H1 (cell line): ENCODE results near the gene SEMA3D. TPM values are rescaled to one million over a fixed set of nuclear protein-coding genes. Genes with fewer than 3 reads are reported as not detected.

ENCODE experiments used
- CTCF ChIA-PET: fragments of 300-600 bp; sonication (Branson Sonifier 250); formaldehyde crosslinking; loops from one replicate; lab custom pipeline; 2021; ENCODE audit not compliant: partially characterized antibody; lab: Charles Lee
- POLR2A ChIA-PET: fragments of 300-600 bp; sonication (Branson Sonifier 250); formaldehyde crosslinking; loops from one replicate; lab custom pipeline; 2021; ENCODE audit warnings: inconsistent platforms; ENCODE audit not compliant: partially characterized antibody; lab: Charles Lee
- DNase-seq, 2 experiments: peaks; one replicate each; pipeline versions ENCODE4 v3.0.0 to v3.0.0-alpha.2; 2010 to 2022; ENCODE audit warnings: low spot score in 2 of 2, low read depth in 1 of 2, mixed read lengths in 1 of 2
- FAIRE-seq: peaks from 2 replicates; lab custom pipeline; 2011; peaks lifted over from hg19 to GRCh38; lab: Jason Lieb, UNC
- H2AFZ ChIP-seq: 2 replicates; pipeline ENCODE4 v1.8.1; 2012; ENCODE audit warnings: low read length, inconsistent platforms
- H2AK5ac ChIP-seq: 2 replicates; pipeline ENCODE4 v1.6.1; 2013; ENCODE audit warnings: low read depth, low read length
- H2BK120ac ChIP-seq: replicated peaks from 2 replicates; pipeline ENCODE3; 2013; ENCODE audit warnings: low read depth, low read length, inconsistent platforms
- H2BK12ac ChIP-seq: 2 replicates; pipeline ENCODE4 v1.6.1; 2013; ENCODE audit warnings: low read depth, low read length
- H2BK15ac ChIP-seq: 2 replicates; pipeline ENCODE4 v1.6.1; 2013; ENCODE audit warnings: low read length
- H2BK20ac ChIP-seq: 2 replicates; pipeline ENCODE4 v1.6.1; 2013; ENCODE audit warnings: low read length
- H2BK5ac ChIP-seq: 2 replicates; pipeline ENCODE4 v1.6.1; 2013; ENCODE audit warnings: low read depth, low read length
- H3K14ac ChIP-seq: 2 replicates; pipeline ENCODE4 v1.6.1; 2013; ENCODE audit warnings: inconsistent platforms; ENCODE audit not compliant: insufficient read length
- H3K18ac ChIP-seq: 2 replicates; pipeline ENCODE4 v1.6.1; 2013; ENCODE audit warnings: low read length; ENCODE audit errors: extremely low read depth
- H3K23ac ChIP-seq: 2 replicates; pipeline ENCODE4 v1.6.1; 2013; ENCODE audit warnings: inconsistent platforms; ENCODE audit not compliant: insufficient read length
- H3K23me2 ChIP-seq: 2 replicates; pipeline ENCODE4 v1.6.1; 2013; ENCODE audit warnings: low read depth, low read length
- H3K27ac ChIP-seq: 2 replicates; pipeline ENCODE4 v1.6.1; 2011; ENCODE audit warnings: low read depth, low read length, inconsistent platforms
- H3K27me3 ChIP-seq, 4 experiments: replicated peaks in 1 of 4; 1 replicate in 1 of 4; 2 replicates in 3 of 4; pipeline versions ENCODE4 v1.6.1 to v1.8.1; 2011 to 2013; ENCODE audit warnings: low read length in 3 of 4, mild to moderate bottlenecking in 3 of 4, inconsistent platforms in 2 of 4, mixed read lengths in 2 of 4, moderate library complexity in 1 of 4; ENCODE audit not compliant: control insufficient read depth in 3 of 4, insufficient read depth in 3 of 4; ENCODE audit errors: extremely low read depth in 1 of 4
- H3K36me3 ChIP-seq, 4 experiments: 2 replicates each; pipeline versions ENCODE4 v1.6.1 to v1.8.1; 2011 to 2013; ENCODE audit warnings: mild to moderate bottlenecking in 4 of 4, low read length in 3 of 4, moderate library complexity in 2 of 4, control low read depth in 1 of 4, inconsistent platforms in 1 of 4; ENCODE audit not compliant: insufficient read depth in 4 of 4, control insufficient read depth in 2 of 4
- H3K4ac ChIP-seq: replicated peaks from 2 replicates; pipeline ENCODE3; 2013; ENCODE audit warnings: low read length, low read depth, mixed read lengths, inconsistent platforms; ENCODE audit not compliant: insufficient read length
- H3K4me1 ChIP-seq, 4 experiments: replicated peaks in 1 of 4; 1 replicate in 1 of 4; 2 replicates in 3 of 4; pipeline versions ENCODE4 v1.6.1 to v1.8.1; 2011 to 2013; ENCODE audit warnings: low read length in 3 of 4, inconsistent platforms in 2 of 4, mixed read lengths in 1 of 4; ENCODE audit not compliant: insufficient read depth in 4 of 4, control insufficient read depth in 3 of 4
- H3K4me2 ChIP-seq, 2 experiments: 2 replicates each; pipeline versions ENCODE4 v1.6.1 to v1.8.1; 2011 to 2013; ENCODE audit warnings: low read depth in 2 of 2, low read length in 2 of 2, control low read depth in 1 of 2, inconsistent platforms in 1 of 2, mild to moderate bottlenecking in 1 of 2; ENCODE audit not compliant: insufficient read depth in 1 of 2
- H3K4me3 ChIP-seq, 4 experiments: fragments of 200-600, 300-600 bp in 1 of 4; sonication (generic), shearing (Covaris generic), sonication (Bioruptor Twin) in 1 of 4; 2 replicates each; pipeline versions ENCODE4 v1.5.1 to v1.8.1; 2011 to 2016; ENCODE audit warnings: low read length in 4 of 4, low read depth in 3 of 4, control low read depth in 2 of 4, inconsistent platforms in 2 of 4, mild to moderate bottlenecking in 2 of 4, mixed read lengths in 1 of 4, moderate library complexity in 1 of 4; ENCODE audit not compliant: insufficient read depth in 2 of 4; ENCODE audit errors: extremely low read depth in 1 of 4
- H3K56ac ChIP-seq: replicated peaks from 2 replicates; pipeline ENCODE3; 2013; ENCODE audit warnings: low read depth, mild to moderate bottlenecking, mixed read lengths, low read length, inconsistent platforms; ENCODE audit not compliant: insufficient read length
- H3K79me1 ChIP-seq: 2 replicates; pipeline ENCODE4 v1.6.1; 2013; ENCODE audit warnings: low read depth, low read length, control low read depth
- H3K79me2 ChIP-seq, 2 experiments: 2 replicates each; pipeline versions ENCODE4 v1.6.1 to v1.8.1; 2012 to 2013; ENCODE audit warnings: low read length in 2 of 2, mild to moderate bottlenecking in 2 of 2, inconsistent platforms in 1 of 2; ENCODE audit not compliant: insufficient read depth in 2 of 2, control insufficient read depth in 1 of 2
- H3K9ac ChIP-seq, 4 experiments: replicated peaks in 1 of 4; 1 replicate in 1 of 4; 2 replicates in 3 of 4; pipeline versions ENCODE4 v1.6.1 to v1.8.1; 2011 to 2013; ENCODE audit warnings: low read depth in 3 of 4, low read length in 3 of 4, control low read depth in 2 of 4, mild to moderate bottlenecking in 2 of 4, moderate library complexity in 2 of 4, inconsistent platforms in 1 of 4; ENCODE audit errors: extremely low read depth in 1 of 4
- H3K9me3 ChIP-seq, 2 experiments: 2 replicates each; pipeline versions ENCODE4 v1.6.1 to v1.8.1; 2012 to 2013; ENCODE audit warnings: mild to moderate bottlenecking in 2 of 2, moderate library complexity in 2 of 2, control low read depth in 1 of 2, inconsistent platforms in 1 of 2, low read depth in 1 of 2, low read length in 1 of 2, mixed read lengths in 1 of 2; ENCODE audit not compliant: insufficient read depth in 2 of 2
- H4K20me1 ChIP-seq, 2 experiments: replicated peaks in 1 of 2; 2 replicates each; pipeline versions ENCODE3 to v1.8.1; 2011 to 2013; ENCODE audit warnings: inconsistent platforms in 2 of 2, low read length in 2 of 2, mild to moderate bottlenecking in 1 of 2; ENCODE audit not compliant: insufficient read depth in 2 of 2, control insufficient read depth in 1 of 2
- H4K5ac ChIP-seq: 2 replicates; pipeline ENCODE4 v1.6.1; 2013; ENCODE audit warnings: low read length, low read depth, mixed read lengths, inconsistent platforms; ENCODE audit not compliant: insufficient read length
- H4K8ac ChIP-seq: 2 replicates; pipeline ENCODE4 v1.8.0; 2013; ENCODE audit warnings: mild to moderate bottlenecking, moderate library complexity, low read length, inconsistent platforms; ENCODE audit not compliant: insufficient read depth; ENCODE audit errors: extremely low read depth
- H4K91ac ChIP-seq: replicated peaks from 2 replicates; pipeline ENCODE3; 2013; ENCODE audit warnings: low read length, mixed read lengths, inconsistent platforms; ENCODE audit not compliant: insufficient read length
- CBX8 ChIP-seq: fragments of 300-800, 300-1000 bp; sonication (generic); IDR thresholded peaks from 2 replicates; pipeline ENCODE4 v1.7.1; 2016; ENCODE audit warnings: low read depth, low read length, borderline replicate concordance
- CTCF ChIP-seq, 3 experiments: IDR thresholded peaks; 1 replicate in 2 of 3; 2 replicates in 1 of 3; pipeline versions ENCODE4 v1.5.1 to v1.6.1; 2011; ENCODE audit warnings: low read length in 3 of 3, mild to moderate bottlenecking in 3 of 3, inconsistent platforms in 2 of 3, low read depth in 1 of 3, moderate library complexity in 1 of 3; ENCODE audit not compliant: insufficient read depth in 1 of 3; ENCODE audit errors: control extremely low read depth in 1 of 3
- HDAC2 ChIP-seq, 2 experiments: fragments of 300-600 bp in 1 of 2; sonication (generic) in 1 of 2; IDR thresholded peaks; 2 replicates each; pipeline ENCODE4 v1.6.1; 2011 to 2012; ENCODE audit warnings: low read depth in 2 of 2, low read length in 2 of 2, mild to moderate bottlenecking in 2 of 2, moderate library complexity in 2 of 2, borderline replicate concordance in 1 of 2, inconsistent platforms in 1 of 2
- KDM4A ChIP-seq: IDR thresholded peaks from one replicate; pipeline ENCODE4 v1.7.1; 2012; ENCODE audit warnings: low read depth, mild to moderate bottlenecking, moderate library complexity, low read length, inconsistent platforms; ENCODE audit not compliant: severe bottlenecking
- MAFK ChIP-seq: IDR thresholded peaks from 2 replicates; pipeline ENCODE4 v1.6.1; 2012; ENCODE audit warnings: low read depth, mild to moderate bottlenecking, improper control_type of control experiment, low read length
- POU5F1 ChIP-seq: IDR thresholded peaks from 2 replicates; pipeline ENCODE4 v1.6.1; 2011; ENCODE audit warnings: low read depth, mild to moderate bottlenecking, low read length, moderate library complexity
- polyA plus RNA-seq, 7 experiments: library from polyadenylated mRNA; depleted of rRNA in 3 of 7; stranded (reverse) in 5 of 7; unstranded in 2 of 7; fragments of >200 nt in 5 of 7; fragments of 200-250 nt in 2 of 7; gene quantifications; 1 replicate in 5 of 7; 2 replicates in 1 of 7; 4 replicates in 1 of 7; pipeline versions ENCODE4 v1.2.1 to v1.2.3, GENCODE V29; 2011 to 2013; ENCODE audit warnings: missing spikeins in 2 of 7, mixed read lengths in 2 of 7
- total RNA-seq: library from RNA; stranded (reverse); fragmentation: NEBNext Ultra II Directional; extraction: Animal tissue kit (Norgen Biotek cat#: 25700); gene quantifications from 2 replicates; pipeline ENCODE4 v1.2.1, GENCODE V29; 2021

The SEMA3D gene
- total and polyA plus RNA-seq, 2 of the 8 experiments (the other 6 are each of a cell fraction or from before 2014, with no cell fraction given): 1.6 to 3.5 TPM

GRCh38 chr7:85115862-85116261 is 71.0 kb downstream of the SEMA3D start:
- DNase-seq (no peak), FAIRE-seq (no peak)
- H2BK20ac ChIP-seq: no peak overlapping the region
- H2BK15ac ChIP-seq: no peak overlapping the region
- H3K36me3 ChIP-seq: no peaks in the 10 kb centered on the region
- no peak overlapping the region for H3K4ac ChIP-seq
- H4K8ac ChIP-seq: no peak overlapping the region
- ChIA-PET CTCF (no interaction called here), POLR2A (no interaction called here)
- H3K4me2 ChIP-seq: no peak overlapping the region
- H3K79me2 ChIP-seq: no peaks in the 10 kb centered on the region
- no peaks in the 10 kb centered on the region for H3K79me1 ChIP-seq
- H3K4me1 ChIP-seq: no peaks in the 10 kb centered on the region
- H2BK120ac ChIP-seq: no peak overlapping the region
- H3K18ac ChIP-seq: no peak overlapping the region
- H3K9ac ChIP-seq: no peak overlapping the region
- H3K4me3 ChIP-seq: no peak overlapping the region
- no peak overlapping the region for H2AFZ ChIP-seq
- H3K27me3 ChIP-seq: no peaks in the 10 kb centered on the region
- H3K56ac ChIP-seq: no peak overlapping the region
- H2BK12ac ChIP-seq: no peak overlapping the region
- no peak overlapping the region for H3K23ac ChIP-seq
- H4K91ac ChIP-seq: no peak overlapping the region
- no peak overlapping the region for H4K5ac ChIP-seq
- no peaks in the 10 kb centered on the region for H3K9me3 ChIP-seq
- H3K14ac ChIP-seq: no peak overlapping the region
- no peaks in the 10 kb centered on the region for H3K23me2 ChIP-seq
- no peak overlapping the region for H2BK5ac ChIP-seq
- H4K20me1 ChIP-seq: no peaks in the 10 kb centered on the region
- H3K27ac ChIP-seq: no peak overlapping the region
- TF ChIP-seq CTCF (IDR thresholded peaks at IDR 0.05; ENCODE audit: control extremely low read depth in 1 of 3, insufficient read depth in 1 of 3, low read depth in 1 of 3, low read length in 3 of 3) (no peak), HDAC2 (IDR thresholded peaks at IDR 0.05; ENCODE audit: borderline replicate concordance in 1 of 2, low read depth in 2 of 2, low read length in 2 of 2) (no peak), MAFK (no peak), CBX8 (no peak), POU5F1 (no peak), KDM4A (no peak)
- TF ChIP-seq, all 59 proteins: peak for 0
- no peak overlapping the region for H2AK5ac ChIP-seq
